ENCODE data around the gene TMEM183A. TPM values are rescaled to one million over a fixed set of nuclear protein-coding genes. Genes with fewer than 3 reads are reported as not detected.

The TMEM183A gene
- total and polyA plus RNA-seq, 9 of the 15 experiments (the other 6 are each of a cell fraction or from before 2014, with no cell fraction given) = 23.4 to 190 (median 124) TPM

DNA sequence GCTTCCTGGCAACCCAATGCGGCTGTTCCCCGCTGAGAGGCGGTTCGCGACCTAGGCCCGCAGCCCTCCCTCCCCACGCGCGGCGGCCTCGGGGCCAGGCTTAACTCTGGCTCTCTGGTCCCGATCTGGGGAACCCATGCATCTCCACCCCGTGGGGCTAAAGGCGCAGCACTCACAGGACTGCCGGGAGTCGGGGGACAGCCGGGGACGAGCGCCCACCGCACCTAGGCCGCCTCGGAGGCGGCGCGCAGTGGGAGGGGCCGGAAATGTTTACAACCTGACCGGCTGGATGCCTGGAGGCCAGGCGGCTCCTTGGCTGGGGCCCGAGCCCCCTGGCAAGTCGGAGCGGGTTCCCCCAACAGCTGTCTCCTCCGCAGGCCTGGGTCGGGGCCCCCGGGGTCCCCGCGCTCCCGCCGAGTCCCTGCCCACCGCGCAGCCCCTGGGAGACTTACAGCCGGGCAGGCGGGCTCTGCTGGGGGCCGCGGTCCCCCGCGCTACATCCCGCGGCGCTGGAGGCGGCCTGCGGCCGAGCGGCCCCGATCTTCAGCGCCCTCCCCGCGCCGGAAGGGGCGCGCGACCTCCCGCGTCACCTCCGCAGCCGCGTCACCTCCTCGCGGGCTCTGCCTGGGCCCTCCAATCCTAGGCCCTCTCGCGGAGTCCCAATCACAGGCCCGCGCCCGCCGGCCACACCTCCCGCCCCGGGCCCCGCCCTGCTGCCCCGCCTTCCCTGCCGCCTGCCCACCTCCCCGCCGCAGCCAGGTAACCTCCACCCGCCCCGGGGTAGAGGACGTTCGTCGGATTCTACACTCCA lies 49.2 kb upstream of the TMEM183A start, which contains the start of gene ADIPOR1 (continued):
- TF ChIP-seq, protein P1, sequence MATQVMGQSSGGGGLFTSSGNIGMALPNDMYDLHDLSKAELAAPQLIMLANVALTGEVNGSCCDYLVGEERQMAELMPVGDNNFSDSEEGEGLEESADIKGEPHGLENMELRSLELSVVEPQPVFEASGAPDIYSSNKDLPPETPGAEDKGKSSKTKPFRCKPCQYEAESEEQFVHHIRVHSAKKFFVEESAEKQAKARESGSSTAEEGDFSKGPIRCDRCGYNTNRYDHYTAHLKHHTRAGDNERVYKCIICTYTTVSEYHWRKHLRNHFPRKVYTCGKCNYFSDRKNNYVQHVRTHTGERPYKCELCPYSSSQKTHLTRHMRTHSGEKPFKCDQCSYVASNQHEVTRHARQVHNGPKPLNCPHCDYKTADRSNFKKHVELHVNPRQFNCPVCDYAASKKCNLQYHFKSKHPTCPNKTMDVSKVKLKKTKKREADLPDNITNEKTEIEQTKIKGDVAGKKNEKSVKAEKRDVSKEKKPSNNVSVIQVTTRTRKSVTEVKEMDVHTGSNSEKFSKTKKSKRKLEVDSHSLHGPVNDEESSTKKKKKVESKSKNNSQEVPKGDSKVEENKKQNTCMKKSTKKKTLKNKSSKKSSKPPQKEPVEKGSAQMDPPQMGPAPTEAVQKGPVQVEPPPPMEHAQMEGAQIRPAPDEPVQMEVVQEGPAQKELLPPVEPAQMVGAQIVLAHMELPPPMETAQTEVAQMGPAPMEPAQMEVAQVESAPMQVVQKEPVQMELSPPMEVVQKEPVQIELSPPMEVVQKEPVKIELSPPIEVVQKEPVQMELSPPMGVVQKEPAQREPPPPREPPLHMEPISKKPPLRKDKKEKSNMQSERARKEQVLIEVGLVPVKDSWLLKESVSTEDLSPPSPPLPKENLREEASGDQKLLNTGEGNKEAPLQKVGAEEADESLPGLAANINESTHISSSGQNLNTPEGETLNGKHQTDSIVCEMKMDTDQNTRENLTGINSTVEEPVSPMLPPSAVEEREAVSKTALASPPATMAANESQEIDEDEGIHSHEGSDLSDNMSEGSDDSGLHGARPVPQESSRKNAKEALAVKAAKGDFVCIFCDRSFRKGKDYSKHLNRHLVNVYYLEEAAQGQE (IDR thresholded peaks at IDR 0.05; ENCODE audit: borderline replicate concordance) = peak; percentile 13; the same call in 1 of the 2 replicates
- TF ChIP-seq, protein P1 (CRISPR knock-in tag; IDR thresholded peaks at IDR 0.05; ENCODE audit: low read depth) = peak; percentile 67
- TF ChIP-seq ZZZ3 (IDR thresholded peaks at IDR 0.05) (no peak), POLR2AphosphoS2 (IDR thresholded peaks at IDR 0.05; ENCODE audit: low read length) (no peak), CBX2 (IDR thresholded peaks at IDR 0.05; ENCODE audit: insufficient read depth, low read length, poor library complexity, severe bottlenecking) (no peak), RBM25 (IDR thresholded peaks at IDR 0.05; ENCODE audit: low read depth, low read length, severe bottlenecking) (peak; percentile 69), HCFC1 (IDR thresholded peaks at IDR 0.05; ENCODE audit: low read depth, low read length) (peak; percentile 64), SAP30 (IDR thresholded peaks at IDR 0.05; ENCODE audit: borderline replicate concordance, insufficient read depth, low read depth, low read length, poor library complexity, severe bottlenecking) (peak; percentile 86), CCNT2 (IDR thresholded peaks at IDR 0.05; ENCODE audit: borderline replicate concordance, extremely low read depth, insufficient read length, low read depth, low read length) (peak; percentile 92)
- TF ChIP-seq, protein P2, sequence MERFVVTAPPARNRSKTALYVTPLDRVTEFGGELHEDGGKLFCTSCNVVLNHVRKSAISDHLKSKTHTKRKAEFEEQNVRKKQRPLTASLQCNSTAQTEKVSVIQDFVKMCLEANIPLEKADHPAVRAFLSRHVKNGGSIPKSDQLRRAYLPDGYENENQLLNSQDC (CRISPR knock-in tag; IDR thresholded peaks at IDR 0.05) = peak; percentile 86
- TF ChIP-seq, protein P3, sequence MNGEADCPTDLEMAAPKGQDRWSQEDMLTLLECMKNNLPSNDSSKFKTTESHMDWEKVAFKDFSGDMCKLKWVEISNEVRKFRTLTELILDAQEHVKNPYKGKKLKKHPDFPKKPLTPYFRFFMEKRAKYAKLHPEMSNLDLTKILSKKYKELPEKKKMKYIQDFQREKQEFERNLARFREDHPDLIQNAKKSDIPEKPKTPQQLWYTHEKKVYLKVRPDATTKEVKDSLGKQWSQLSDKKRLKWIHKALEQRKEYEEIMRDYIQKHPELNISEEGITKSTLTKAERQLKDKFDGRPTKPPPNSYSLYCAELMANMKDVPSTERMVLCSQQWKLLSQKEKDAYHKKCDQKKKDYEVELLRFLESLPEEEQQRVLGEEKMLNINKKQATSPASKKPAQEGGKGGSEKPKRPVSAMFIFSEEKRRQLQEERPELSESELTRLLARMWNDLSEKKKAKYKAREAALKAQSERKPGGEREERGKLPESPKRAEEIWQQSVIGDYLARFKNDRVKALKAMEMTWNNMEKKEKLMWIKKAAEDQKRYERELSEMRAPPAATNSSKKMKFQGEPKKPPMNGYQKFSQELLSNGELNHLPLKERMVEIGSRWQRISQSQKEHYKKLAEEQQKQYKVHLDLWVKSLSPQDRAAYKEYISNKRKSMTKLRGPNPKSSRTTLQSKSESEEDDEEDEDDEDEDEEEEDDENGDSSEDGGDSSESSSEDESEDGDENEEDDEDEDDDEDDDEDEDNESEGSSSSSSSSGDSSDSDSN (IDR thresholded peaks at IDR 0.05; ENCODE audit: borderline replicate concordance in 1 of 2, low read depth in 2 of 2, low read length in 2 of 2) = peak in 1 of 2 experiments; percentile 47; a peak in 1 of 4 replicates
- TF ChIP-seq, protein P4, sequence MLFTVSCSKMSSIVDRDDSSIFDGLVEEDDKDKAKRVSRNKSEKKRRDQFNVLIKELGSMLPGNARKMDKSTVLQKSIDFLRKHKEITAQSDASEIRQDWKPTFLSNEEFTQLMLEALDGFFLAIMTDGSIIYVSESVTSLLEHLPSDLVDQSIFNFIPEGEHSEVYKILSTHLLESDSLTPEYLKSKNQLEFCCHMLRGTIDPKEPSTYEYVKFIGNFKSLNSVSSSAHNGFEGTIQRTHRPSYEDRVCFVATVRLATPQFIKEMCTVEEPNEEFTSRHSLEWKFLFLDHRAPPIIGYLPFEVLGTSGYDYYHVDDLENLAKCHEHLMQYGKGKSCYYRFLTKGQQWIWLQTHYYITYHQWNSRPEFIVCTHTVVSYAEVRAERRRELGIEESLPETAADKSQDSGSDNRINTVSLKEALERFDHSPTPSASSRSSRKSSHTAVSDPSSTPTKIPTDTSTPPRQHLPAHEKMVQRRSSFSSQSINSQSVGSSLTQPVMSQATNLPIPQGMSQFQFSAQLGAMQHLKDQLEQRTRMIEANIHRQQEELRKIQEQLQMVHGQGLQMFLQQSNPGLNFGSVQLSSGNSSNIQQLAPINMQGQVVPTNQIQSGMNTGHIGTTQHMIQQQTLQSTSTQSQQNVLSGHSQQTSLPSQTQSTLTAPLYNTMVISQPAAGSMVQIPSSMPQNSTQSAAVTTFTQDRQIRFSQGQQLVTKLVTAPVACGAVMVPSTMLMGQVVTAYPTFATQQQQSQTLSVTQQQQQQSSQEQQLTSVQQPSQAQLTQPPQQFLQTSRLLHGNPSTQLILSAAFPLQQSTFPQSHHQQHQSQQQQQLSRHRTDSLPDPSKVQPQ (CRISPR knock-in tag; IDR thresholded peaks at IDR 0.05; ENCODE audit: borderline replicate concordance) = no peak
